Heart right ventricle (tissue), 16 donors: ENCODE results near the gene SIRPB1. TPM values are rescaled to one million over a fixed set of nuclear protein-coding genes. Genes with fewer than 3 reads are reported as not detected.
A peak's percentile ranks its signal among the peaks of the same experiment; 100 is the strongest.

ENCODE experiments used
- ATAC-seq, 8 donors: fragments of 200-7000 bp; cut with Tn5 transposase; one replicate each; pipeline ENCODE4 v1.9.1; 2020; ENCODE audit warnings: mild to moderate bottlenecking in 8 of 8, moderate library complexity in 8 of 8, moderate number of reproducible peaks in 1 of 8
- DNase-seq, 2 donors: peaks; one replicate each; pipeline ENCODE4 v3.0.0-alpha.2; 2020
- H3K27ac ChIP-seq, 10 donors: fragments of 200-600 bp; sonication (generic) in 2 of 10; one replicate each; pipeline versions ENCODE4 v1.5.0 to v1.8.0; 2020 to 2022; ENCODE audit warnings: mild to moderate bottlenecking in 3 of 10
- H3K27me3 ChIP-seq, 7 donors: fragments of 200-600 bp; one replicate each; pipeline ENCODE4 v1.8.0; 2021 to 2022; ENCODE audit warnings: mild to moderate bottlenecking in 2 of 7
- H3K36me3 ChIP-seq, 9 donors: fragments of 200-600 bp; sonication (generic) in 1 of 9; one replicate each; pipeline versions ENCODE4 v1.5.0 to v1.8.0; 2020 to 2022; ENCODE audit warnings: mild to moderate bottlenecking in 2 of 9
- H3K4me1 ChIP-seq, 9 donors: fragments of 200-600 bp; sonication (generic) in 1 of 9; one replicate each; pipeline versions ENCODE4 v1.5.0 to v1.8.0; 2020 to 2022; ENCODE audit warnings: mild to moderate bottlenecking in 4 of 9
- H3K4me3 ChIP-seq, 10 donors: fragments of 200-600 bp; sonication (generic) in 2 of 10; one replicate each; pipeline versions ENCODE4 v1.5.0 to v1.8.0; 2020 to 2022; ENCODE audit warnings: mild to moderate bottlenecking in 7 of 10, moderate library complexity in 2 of 10
- H3K9me3 ChIP-seq, 11 donors: fragments of 200-600 bp in 10 of 11; sonication (generic) in 2 of 11; one replicate each; pipeline versions ENCODE4 v1.5.0 to v1.8.0; 2013 to 2022; ENCODE audit warnings: mild to moderate bottlenecking in 2 of 11, control low read depth in 1 of 11, moderate library complexity in 1 of 11
- WGBS, 2 donors: extraction: QIAGEN DNeasy Blood & Tissue Kit; methylation state at CpG; one replicate each; pipeline ENCODE4 v1.1.7; 2013; ENCODE audit warnings: inconsistent platforms in 1 of 2; 5-methylcytosine and 5-hydroxymethylcytosine counted together
- intact Hi-C, 10 donors: fragments of 100-400 bp; cut with DNase I; formaldehyde crosslinking; loops; one replicate each; pipeline versions ENCODE4 v1.11.1 to v1.14.2; 2022
- polyA plus RNA-seq, 2 donors: library from polyadenylated mRNA; stranded (reverse); fragments of 200-250 nt; gene quantifications; one replicate each; pipeline ENCODE4 v1.2.3, GENCODE V29; 2013
- total RNA-seq, 10 donors: library from RNA; stranded (reverse); fragmentation: NEBNext Ultra II Directional in 3 of 10; extraction: Animal tissue kit (Norgen Biotek cat#: 25700) in 3 of 10; gene quantifications; one replicate each; pipeline versions ENCODE4 v1.2.1 to v1.2.4, GENCODE V29; 2021 to 2023
- TF ChIP-seq, protein P1 (sequence below), 9 donors: fragments of 200-600 bp; sonication (generic) in 2 of 9; IDR thresholded peaks; one replicate each; pipeline versions ENCODE4 v1.5.0 to v1.8.0; 2021 to 2022; ENCODE audit warnings: antibody characterized with exemption in 9 of 9, mild to moderate bottlenecking in 5 of 9, moderate library complexity in 1 of 9
- donor health status: Arrhythmogenic right ventricular cardiomyopathy.
- donor health status: ischemic (EF 13 %, LVEDD 7.1; RV severe dilation, severe dysfunction).
- donor health status: healthy with polysubstance abuse.
- donor health status: DM: no; HTN: yes; CAD: no.
- donor health status: DM: no; HTN: no; CAD: no.
- donor health status: ischemic (EF 25% LVEDD 6.9; RV normal size, moderate dysfunction).
- donor health status: ischemic (EF 25% LVEDD 5.7; RV mildly dilated, moderate dysfunction).
- donor health status: healthy.
- donor health status: DM: yes; HTN: yes; CAD: no.
- donor health status: Ischemic cardiomyopathy.
- donor health status: ischemic (EF 35%, LVEDD 5.7; RV mildly dilated, moderate dysfunction).
- donor health status: nonischemic (EF 11% LVEDD 7.7; RV severe dilation, severe dysfunction).
- donor health status: DM: yes; HTN: yes; CAD: no.
- donor health status: PGD.
- donor health status: ischemic (EF 29% LVEDD 5.4; RV normal size, mild dysfunction).
- donor health status: nonischemic (EF 23%, LVEDD 6.1; RV moderate dilation, normal function).

Gene SIRPB1
- total and polyA plus RNA-seq, 12 donors = 0.14 to 6.9 (median 0.99) TPM; not detected in 1

DNA sequence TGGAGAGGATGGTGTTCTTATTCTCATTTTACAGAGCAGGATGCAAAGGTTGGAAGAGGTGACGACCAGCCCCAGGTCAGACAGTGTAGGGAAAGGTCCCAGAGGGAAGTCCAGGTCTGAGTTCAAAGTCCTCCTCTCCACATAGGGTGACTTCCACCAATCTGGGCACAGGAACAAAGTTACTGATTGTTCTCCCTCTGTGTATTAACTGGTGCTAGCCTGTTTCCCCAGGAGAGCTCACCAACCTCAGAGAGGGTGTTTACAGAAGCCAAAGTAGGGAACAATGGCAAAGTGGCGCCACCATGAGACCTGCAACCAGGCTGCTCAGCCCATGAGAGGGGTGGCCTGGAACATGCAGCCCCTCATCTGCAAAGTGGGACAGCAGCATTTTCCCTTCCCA lies 16.8 kb upstream of the SIRPB1 start:
- TF ChIP-seq, protein P1, sequence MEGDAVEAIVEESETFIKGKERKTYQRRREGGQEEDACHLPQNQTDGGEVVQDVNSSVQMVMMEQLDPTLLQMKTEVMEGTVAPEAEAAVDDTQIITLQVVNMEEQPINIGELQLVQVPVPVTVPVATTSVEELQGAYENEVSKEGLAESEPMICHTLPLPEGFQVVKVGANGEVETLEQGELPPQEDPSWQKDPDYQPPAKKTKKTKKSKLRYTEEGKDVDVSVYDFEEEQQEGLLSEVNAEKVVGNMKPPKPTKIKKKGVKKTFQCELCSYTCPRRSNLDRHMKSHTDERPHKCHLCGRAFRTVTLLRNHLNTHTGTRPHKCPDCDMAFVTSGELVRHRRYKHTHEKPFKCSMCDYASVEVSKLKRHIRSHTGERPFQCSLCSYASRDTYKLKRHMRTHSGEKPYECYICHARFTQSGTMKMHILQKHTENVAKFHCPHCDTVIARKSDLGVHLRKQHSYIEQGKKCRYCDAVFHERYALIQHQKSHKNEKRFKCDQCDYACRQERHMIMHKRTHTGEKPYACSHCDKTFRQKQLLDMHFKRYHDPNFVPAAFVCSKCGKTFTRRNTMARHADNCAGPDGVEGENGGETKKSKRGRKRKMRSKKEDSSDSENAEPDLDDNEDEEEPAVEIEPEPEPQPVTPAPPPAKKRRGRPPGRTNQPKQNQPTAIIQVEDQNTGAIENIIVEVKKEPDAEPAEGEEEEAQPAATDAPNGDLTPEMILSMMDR (IDR thresholded peaks at IDR 0.05) = no peak
- Histone ChIP-seq H3K27ac (no peak overlapping the region), H3K9me3 (peaks cover 0 to 24% (median 0%) of the 10 kb centered on the region in 11 donors), H3K4me1 (peaks cover 0 to 3% (median 0%) of the 10 kb centered on the region in 9 donors), H3K27me3 (no peaks in the 10 kb centered on the region), H3K36me3 (no peaks in the 10 kb centered on the region), H3K4me3 (no peak overlapping the region)
- 72 to 76% methylated on average over 2 of the region's 2 CpGs for WGBS, 2 donors
- intact Hi-C loops = no loop called here
- DNase-seq (no peak), ATAC-seq (no peak)

DNA sequence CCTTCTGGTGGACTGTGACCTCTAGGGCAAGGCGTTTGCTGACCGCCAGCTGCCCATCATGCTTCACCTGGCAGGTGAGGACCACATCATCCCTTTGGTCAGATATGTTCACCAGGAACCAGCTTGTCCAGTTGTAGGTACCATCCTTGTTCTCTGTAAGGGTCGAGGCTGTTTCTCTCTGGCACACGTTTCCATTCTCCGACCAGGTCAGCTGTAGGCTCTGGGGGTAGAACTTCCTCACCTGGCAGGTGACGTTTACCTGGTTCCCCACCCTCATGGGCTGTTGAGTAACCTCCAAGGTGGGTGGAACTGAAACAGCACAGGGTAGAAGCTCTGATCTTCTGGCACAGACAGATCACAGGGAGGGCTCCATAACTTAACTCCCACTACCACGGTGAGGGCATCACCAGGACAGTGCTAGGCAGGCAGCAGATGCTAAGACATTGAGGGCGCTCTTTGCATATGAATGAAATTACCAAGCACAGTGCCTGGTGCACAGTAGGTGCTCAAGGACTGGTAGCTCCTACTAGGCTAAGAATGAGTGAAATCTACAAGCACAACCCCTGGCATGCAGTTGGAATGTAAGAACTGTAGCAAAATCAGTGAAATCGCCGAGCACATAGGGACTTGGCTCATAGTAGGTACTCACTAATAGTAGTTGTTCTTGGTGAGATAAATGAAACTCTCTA lies 15.6 kb upstream of the SIRPB1 start:
- H3K27me3 ChIP-seq = peaks cover 0 to 1% (median 0%) of the 10 kb centered on the region in 7 donors
- H3K36me3 ChIP-seq = no peaks in the 10 kb centered on the region
- intact Hi-C loops = no loop called here
- peaks cover 0 to 17% (median 0%) of the 10 kb centered on the region in 11 donors for H3K9me3 ChIP-seq
- TF ChIP-seq, protein P1 (IDR thresholded peaks at IDR 0.05) = no peak
- peaks cover 0 to 6% (median 0%) of the 10 kb centered on the region in 9 donors for H3K4me1 ChIP-seq
- DNase-seq = no peak
- ATAC-seq = no peak
- no peak overlapping the region for H3K4me3 ChIP-seq
- no peak overlapping the region for H3K27ac ChIP-seq
- 79 to 86% methylated on average over 10 of the region's 10 CpGs for WGBS, 2 donors

DNA sequence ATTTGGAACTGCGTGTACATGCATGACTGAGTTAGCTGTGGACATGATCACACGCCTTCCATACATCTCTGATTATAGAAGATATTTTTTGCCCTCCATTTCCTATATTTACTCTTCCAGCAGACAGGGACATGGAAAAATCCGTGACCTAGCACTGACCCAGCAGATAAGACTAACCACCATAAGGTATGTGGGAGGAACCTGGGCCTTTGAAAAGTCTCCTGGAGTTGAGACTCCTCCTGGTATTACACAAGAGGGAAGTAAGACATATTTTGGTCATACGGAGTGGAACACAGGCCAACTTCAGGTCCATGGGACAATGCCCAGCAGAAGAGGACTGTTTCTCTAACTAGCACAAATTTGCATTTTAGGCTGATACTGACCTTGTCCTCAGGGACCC lies 13.7 kb upstream of the SIRPB1 start:
- TF ChIP-seq, protein P1 (IDR thresholded peaks at IDR 0.05) = no peak
- no peak overlapping the region for H3K4me3 ChIP-seq
- 63% methylated on average over 4 of the region's 4 CpGs for WGBS, 2 donors
- ATAC-seq (no peak), DNase-seq (no peak)
- peaks cover 0 to 16% (median 1%) of the 10 kb centered on the region in 7 donors for H3K27me3 ChIP-seq
- H3K27ac ChIP-seq = no peak overlapping the region
- no peaks in the 10 kb centered on the region for H3K9me3 ChIP-seq
- H3K4me1 ChIP-seq = peaks cover 0 to 6% (median 0%) of the 10 kb centered on the region in 9 donors
- intact Hi-C loops = no loop called here
- no peaks in the 10 kb centered on the region for H3K36me3 ChIP-seq

DNA sequence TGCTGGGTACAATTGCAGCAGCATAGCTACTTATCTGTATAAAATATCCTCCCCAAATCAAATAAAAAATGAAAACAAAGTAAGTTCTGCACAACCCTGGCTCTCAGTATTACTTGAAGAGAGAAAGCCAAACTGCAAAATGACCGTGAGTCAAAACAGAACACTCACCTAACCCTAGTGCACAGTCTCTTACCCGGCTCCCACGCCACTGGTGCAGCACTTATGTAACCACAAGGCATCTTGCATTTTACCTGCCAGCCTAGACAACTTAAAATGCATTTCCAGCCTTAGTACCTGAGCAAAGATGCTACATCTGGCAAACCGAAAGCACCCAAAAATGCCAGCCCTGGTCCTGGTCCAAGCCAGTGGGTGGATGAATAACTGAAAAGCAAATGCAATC lies 12.4 kb upstream of the SIRPB1 start:
- no peak for ATAC-seq

More for the DNA sequence above, 12.4 kb upstream of the SIRPB1 start:
- Histone ChIP-seq H3K4me3 (no peak overlapping the region), H3K9me3 (no peaks in the 10 kb centered on the region), H3K36me3 (no peaks in the 10 kb centered on the region), H3K27ac (peak overlapping the region in 1 of 10 donors; percentile 14), H3K4me1 (peaks cover 0 to 6% (median 0%) of the 10 kb centered on the region in 9 donors), H3K27me3 (peaks cover 0 to 20% (median 6%) of the 10 kb centered on the region in 7 donors)
- 88 to 94% methylated on average over 4 of the region's 4 CpGs for WGBS, 2 donors
- TF ChIP-seq, protein P1 (IDR thresholded peaks at IDR 0.05) = no peak
- intact Hi-C loops = no loop called here
- no peak for DNase-seq
